Measurements from ENCODE around the gene NFATC2. TPM values are rescaled to one million over a fixed set of nuclear protein-coding genes. Genes with fewer than 3 reads are reported as not detected.

NFATC2 gene
- total RNA-seq, 1 donor from 2014 or later = 3.9 TPM

- Mint-ChIP-seq H3K4me1 (ENCODE audit: low read depth, unreplicated experiment) (peaks cover 25% of the 10 kb centered on the region), H3K4me3 (ENCODE audit: unreplicated experiment) (peak overlapping the region; percentile 85), H3K9me3 (ENCODE audit: unreplicated experiment) (peaks cover under 1% of the 10 kb centered on the region), H3K27ac (ENCODE audit: unreplicated experiment) (peak overlapping the region; percentile 3), H3K36me3 (ENCODE audit: low read depth, unreplicated experiment) (peaks cover 5% of the 10 kb centered on the region), H3K27me3 (ENCODE audit: low read depth, unreplicated experiment) (no peaks in the 10 kb centered on the region)
- Histone ChIP-seq H3K36me3 (ENCODE audit: insufficient read depth, low read length) (no peaks in the 10 kb centered on the region), H4K20me1 (ENCODE audit: insufficient read depth, low read length) (peaks cover 25% of the 10 kb centered on the region), H2AFZ (ENCODE audit: low read depth, low read length) (no peak overlapping the region), H3K9ac (ENCODE audit: low read length) (peak overlapping the region; percentile 99), H3K4me3 (ENCODE audit: insufficient read depth, low read depth, low read length) (peak overlapping the region; percentile 84), H3K4me1 (ENCODE audit: insufficient read depth, low read length) (peaks cover 27% of the 10 kb centered on the region), H3K27me3 (ENCODE audit: insufficient read depth, low read length) (no peaks in the 10 kb centered on the region), H3K79me2 (ENCODE audit: insufficient read depth, low read length) (peaks cover 16% of the 10 kb centered on the region), H3K9me3 (ENCODE audit: insufficient read depth, low read depth, low read length) (no peaks in the 10 kb centered on the region), H3K4me2 (ENCODE audit: low read length) (peak overlapping the region; percentile 99), H3K27ac (ENCODE audit: low read depth, low read length) (no peak overlapping the region)
- peak; percentile 44 for DNase-seq (ENCODE audit: low read depth)
- TF ChIP-seq EZH2 (IDR thresholded peaks at IDR 0.05; ENCODE audit: insufficient read depth, low read length) = no peak
- TF ChIP-seq CTCF (IDR thresholded peaks at IDR 0.05; ENCODE audit: insufficient read depth, low read depth, low read length) = no peak
- no peak for FAIRE-seq
Observed at GRCh38 chr20:51560550-51561307, 18.2 kb upstream of the NFATC2 start.

GRCh38 chr20:51560042-51560441 lies 17.5 kb upstream of the NFATC2 start:
- Mint-ChIP-seq H3K4me1 (ENCODE audit: low read depth, unreplicated experiment) (peaks cover 27% of the 10 kb centered on the region), H3K4me3 (ENCODE audit: unreplicated experiment) (peak overlapping the region; percentile 17), H3K9me3 (ENCODE audit: unreplicated experiment) (peaks cover 4% of the 10 kb centered on the region), H3K36me3 (ENCODE audit: low read depth, unreplicated experiment) (peaks cover 9% of the 10 kb centered on the region), H3K27ac (ENCODE audit: unreplicated experiment) (no peak overlapping the region), H3K27me3 (ENCODE audit: low read depth, unreplicated experiment) (no peaks in the 10 kb centered on the region)
- Histone ChIP-seq H3K36me3 (ENCODE audit: insufficient read depth, low read length) (no peaks in the 10 kb centered on the region), H3K9me3 (ENCODE audit: insufficient read depth, low read depth, low read length) (no peaks in the 10 kb centered on the region), H3K27me3 (ENCODE audit: insufficient read depth, low read length) (no peaks in the 10 kb centered on the region), H3K27ac (ENCODE audit: low read depth, low read length) (no peak overlapping the region), H4K20me1 (ENCODE audit: insufficient read depth, low read length) (peaks cover 25% of the 10 kb centered on the region), H2AFZ (ENCODE audit: low read depth, low read length) (no peak overlapping the region), H3K79me2 (ENCODE audit: insufficient read depth, low read length) (peaks cover 16% of the 10 kb centered on the region), H3K9ac (ENCODE audit: low read length) (peak overlapping the region; percentile 99), H3K4me1 (ENCODE audit: insufficient read depth, low read length) (peaks cover 23% of the 10 kb centered on the region), H3K4me3 (ENCODE audit: insufficient read depth, low read depth, low read length) (peak overlapping the region; percentile 84), H3K4me2 (ENCODE audit: low read length) (peak overlapping the region; percentile 99)
- TF ChIP-seq EZH2 (IDR thresholded peaks at IDR 0.05; ENCODE audit: insufficient read depth, low read length) (no peak), CTCF (IDR thresholded peaks at IDR 0.05; ENCODE audit: insufficient read depth, low read depth, low read length) (no peak)
- FAIRE-seq (no peak), DNase-seq (ENCODE audit: low read depth) (no peak)

Measured in astrocyte (in vitro differentiated cells and primary cell).